Measurements from ENCODE around the gene MBOAT1. TPM values are rescaled to one million over a fixed set of nuclear protein-coding genes. Genes with fewer than 3 reads are reported as not detected.

The MBOAT1 gene
- total RNA-seq, 1 experiment from 2014 or later: 22.0 TPM

- no peak for DNase-seq
- Histone ChIP-seq H3K9me2 (ENCODE audit: insufficient read depth) (no peaks in the 10 kb centered on the region), H3F3A (ENCODE audit: insufficient read depth, low read depth) (no peaks in the 10 kb centered on the region), H3K79me2 (ENCODE audit: low read depth) (no peaks in the 10 kb centered on the region), H3K4me1 (replicated peaks; ENCODE audit: insufficient read depth) (no peaks in the 10 kb centered on the region), H3K27me3 (ENCODE audit: insufficient read depth, low read depth) (no peaks in the 10 kb centered on the region), H2AFZ (no peak overlapping the region), H4K20me1 (ENCODE audit: insufficient read depth) (no peaks in the 10 kb centered on the region), H3K4me2 (no peak overlapping the region), H3K9me3 (ENCODE audit: insufficient read depth, low read depth) (no peaks in the 10 kb centered on the region), H3K36me3 (ENCODE audit: low read depth) (no peaks in the 10 kb centered on the region), H3K4me3 (no peak overlapping the region), H3K27ac (no peak overlapping the region)
- POLR2A ChIA-PET (ENCODE audit: unreplicated experiment): no interaction called here
- BruUV-seq (replicated peaks): no TSS peak
- CTCF ChIA-PET: no interaction called here
- intact Hi-C loops (cut with micrococcal nuclease; ENCODE audit: unreplicated experiment): no loop called here
- no peak for TF ChIP-seq CTCF (conservative IDR thresholded peaks at IDR 0.05)
- no peak for TF ChIP-seq EZH2 (IDR thresholded peaks at IDR 0.05; ENCODE audit: low read depth)
These were observed 39.3 kb downstream of the MBOAT1 start for GRCh38 chr6:20172842-20173456.

- CTCF ChIA-PET: no interaction called here
- intact Hi-C loops (cut with micrococcal nuclease; ENCODE audit: unreplicated experiment): no loop called here
- Histone ChIP-seq H3K9me2 (ENCODE audit: insufficient read depth) (no peaks in the 10 kb centered on the region), H3K4me2 (no peak overlapping the region), H3K4me3 (no peak overlapping the region), H3K4me1 (replicated peaks; ENCODE audit: insufficient read depth) (no peaks in the 10 kb centered on the region), H3K79me2 (ENCODE audit: low read depth) (no peaks in the 10 kb centered on the region), H3K27me3 (ENCODE audit: insufficient read depth, low read depth) (no peaks in the 10 kb centered on the region), H2AFZ (no peak overlapping the region), H3K27ac (no peak overlapping the region), H3K36me3 (ENCODE audit: low read depth) (no peaks in the 10 kb centered on the region), H3F3A (ENCODE audit: insufficient read depth, low read depth) (no peaks in the 10 kb centered on the region), H3K9me3 (ENCODE audit: insufficient read depth, low read depth) (no peaks in the 10 kb centered on the region), H4K20me1 (ENCODE audit: insufficient read depth) (no peaks in the 10 kb centered on the region)
- TF ChIP-seq CTCF (conservative IDR thresholded peaks at IDR 0.05) (no peak), EZH2 (IDR thresholded peaks at IDR 0.05; ENCODE audit: low read depth) (no peak)
- no TSS peak for BruUV-seq (replicated peaks)
- no peak for DNase-seq
- POLR2A ChIA-PET (ENCODE audit: unreplicated experiment): no interaction called here
These were observed 41.7 kb downstream of the MBOAT1 start for GRCh38 chr6:20170455-20171148.

DNA sequence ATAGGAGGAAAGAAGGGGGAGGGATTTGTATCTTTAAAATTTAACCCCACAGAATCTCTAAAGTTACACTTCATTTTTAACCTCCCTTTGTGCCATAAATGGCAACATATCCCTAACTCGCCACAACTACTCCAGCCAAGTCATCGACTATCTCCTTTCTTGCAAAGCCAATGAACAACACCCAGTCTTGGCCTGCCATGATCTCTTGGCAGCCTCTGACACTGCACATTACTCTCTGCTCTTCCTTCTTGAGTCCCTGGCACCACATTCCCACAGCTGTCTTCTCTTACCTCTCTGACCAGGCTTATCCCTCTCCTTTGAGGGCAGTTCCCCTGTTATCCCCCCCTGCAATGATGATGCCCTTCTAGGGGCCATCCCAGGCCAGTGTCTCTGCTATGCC lies 42.5 kb downstream of the MBOAT1 start:
- Histone ChIP-seq H3K79me2 (ENCODE audit: low read depth) (no peaks in the 10 kb centered on the region), H3K27ac (no peak overlapping the region), H3K27me3 (ENCODE audit: insufficient read depth, low read depth) (no peaks in the 10 kb centered on the region), H3F3A (ENCODE audit: insufficient read depth, low read depth) (no peaks in the 10 kb centered on the region), H3K36me3 (ENCODE audit: low read depth) (no peaks in the 10 kb centered on the region), H3K4me1 (replicated peaks; ENCODE audit: insufficient read depth) (no peaks in the 10 kb centered on the region), H4K20me1 (ENCODE audit: insufficient read depth) (no peaks in the 10 kb centered on the region), H3K4me3 (no peak overlapping the region), H3K4me2 (no peak overlapping the region), H2AFZ (no peak overlapping the region), H3K9me3 (ENCODE audit: insufficient read depth, low read depth) (no peaks in the 10 kb centered on the region), H3K9me2 (ENCODE audit: insufficient read depth) (no peaks in the 10 kb centered on the region)
- POLR2A ChIA-PET (ENCODE audit: unreplicated experiment): interaction anchor here (0.6 kb wide), 1 partner anchor 40 kb away, joined by 9 read pairs; no protein-coding TSS in a partner anchor
- no TSS peak for BruUV-seq (replicated peaks)
- CTCF ChIA-PET: no interaction called here
- intact Hi-C loops (cut with micrococcal nuclease; ENCODE audit: unreplicated experiment): no loop called here
- no peak for DNase-seq
- TF ChIP-seq CTCF (conservative IDR thresholded peaks at IDR 0.05) (no peak), EZH2 (IDR thresholded peaks at IDR 0.05; ENCODE audit: low read depth) (no peak)
